Middle frontal gyrus (tissue), 1 donor: ENCODE results near the gene LONP2.

Experiments used
- DNase-seq: peaks from one replicate; pipeline ENCODE4 v3.0.0-alpha.2; 2015; ENCODE audit warnings: low spot score; ENCODE audit errors: extremely low spot score

The LONP2 gene, protein sequence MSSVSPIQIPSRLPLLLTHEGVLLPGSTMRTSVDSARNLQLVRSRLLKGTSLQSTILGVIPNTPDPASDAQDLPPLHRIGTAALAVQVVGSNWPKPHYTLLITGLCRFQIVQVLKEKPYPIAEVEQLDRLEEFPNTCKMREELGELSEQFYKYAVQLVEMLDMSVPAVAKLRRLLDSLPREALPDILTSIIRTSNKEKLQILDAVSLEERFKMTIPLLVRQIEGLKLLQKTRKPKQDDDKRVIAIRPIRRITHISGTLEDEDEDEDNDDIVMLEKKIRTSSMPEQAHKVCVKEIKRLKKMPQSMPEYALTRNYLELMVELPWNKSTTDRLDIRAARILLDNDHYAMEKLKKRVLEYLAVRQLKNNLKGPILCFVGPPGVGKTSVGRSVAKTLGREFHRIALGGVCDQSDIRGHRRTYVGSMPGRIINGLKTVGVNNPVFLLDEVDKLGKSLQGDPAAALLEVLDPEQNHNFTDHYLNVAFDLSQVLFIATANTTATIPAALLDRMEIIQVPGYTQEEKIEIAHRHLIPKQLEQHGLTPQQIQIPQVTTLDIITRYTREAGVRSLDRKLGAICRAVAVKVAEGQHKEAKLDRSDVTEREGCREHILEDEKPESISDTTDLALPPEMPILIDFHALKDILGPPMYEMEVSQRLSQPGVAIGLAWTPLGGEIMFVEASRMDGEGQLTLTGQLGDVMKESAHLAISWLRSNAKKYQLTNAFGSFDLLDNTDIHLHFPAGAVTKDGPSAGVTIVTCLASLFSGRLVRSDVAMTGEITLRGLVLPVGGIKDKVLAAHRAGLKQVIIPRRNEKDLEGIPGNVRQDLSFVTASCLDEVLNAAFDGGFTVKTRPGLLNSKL

DNA sequence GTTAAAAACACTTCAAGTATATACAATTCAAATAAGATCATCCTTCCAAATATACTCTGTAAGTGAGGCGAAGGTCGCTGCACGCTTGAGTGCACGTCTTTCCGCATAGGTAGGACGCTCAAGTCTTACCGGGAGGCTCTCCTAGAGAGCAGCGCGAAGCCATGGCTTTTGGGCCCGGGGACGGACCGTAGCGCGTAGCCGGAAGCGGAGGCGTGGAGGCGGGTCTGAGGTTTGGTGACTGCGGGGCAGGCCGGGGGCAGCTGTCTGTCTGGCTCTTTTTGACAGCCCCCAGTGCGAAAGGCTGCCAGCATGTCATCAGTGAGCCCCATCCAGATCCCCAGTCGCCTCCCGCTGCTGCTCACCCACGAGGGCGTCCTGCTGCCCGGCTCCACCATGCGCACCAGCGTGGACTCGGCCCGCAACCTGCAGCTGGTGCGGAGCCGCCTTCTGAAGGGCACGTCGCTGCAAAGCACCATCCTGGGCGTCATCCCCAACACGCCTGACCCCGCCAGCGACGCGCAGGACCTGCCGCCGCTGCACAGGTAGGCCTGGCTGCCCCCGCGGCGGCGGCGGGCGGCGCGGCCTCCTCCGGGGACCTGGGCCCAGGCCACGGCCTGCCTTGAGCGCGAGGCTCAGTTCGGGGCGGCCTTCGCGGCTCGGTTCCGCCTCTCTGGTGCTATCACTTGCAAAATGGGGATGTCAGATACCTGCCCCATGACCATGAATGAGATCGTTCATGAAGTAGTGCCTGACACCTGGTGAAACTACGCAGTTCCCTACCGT is at the start of gene LONP2:
Gene LONP2, plus strand, starts transcription at position 221 of the 783 bp plus-strand sequence. Its CDS starts 89 bp downstream, at position 310.
- DNase-seq, result peak; percentile 90

DNA sequence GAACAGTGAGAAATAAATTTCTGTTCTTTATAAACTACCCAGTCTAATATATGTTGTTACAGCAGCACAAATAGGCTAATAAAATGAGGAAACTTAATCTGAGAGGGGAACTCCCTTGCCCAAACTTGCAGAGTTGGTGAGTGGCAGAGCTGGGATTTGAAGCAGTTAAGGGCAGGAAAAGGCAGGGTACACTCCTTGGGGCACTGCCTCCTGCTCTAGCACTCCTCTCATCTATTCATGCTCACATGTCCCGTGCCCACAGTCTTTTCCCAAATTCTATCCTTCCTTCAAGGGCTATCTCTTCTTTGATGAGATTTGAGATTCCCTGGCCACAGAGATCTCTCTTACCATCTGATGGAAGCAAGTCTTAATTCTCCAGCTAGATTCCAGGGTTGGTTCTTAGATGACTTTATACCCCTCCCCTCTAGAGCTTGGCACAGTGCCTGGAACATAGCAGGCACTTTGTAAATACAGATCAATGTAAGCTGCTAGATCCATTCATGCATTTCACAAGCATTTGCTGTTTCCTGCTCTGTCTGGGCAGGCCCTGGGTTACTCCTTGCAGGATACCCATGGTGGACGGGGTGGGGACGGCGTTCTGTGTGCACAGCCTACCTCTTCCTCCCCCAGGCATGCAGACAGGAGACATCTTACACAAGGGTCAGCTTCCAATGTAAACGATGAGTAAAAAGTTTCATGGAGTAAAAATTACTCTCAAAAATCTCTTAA is 49.1 kb upstream of the LONP2 start:
- no peak for DNase-seq

DNA sequence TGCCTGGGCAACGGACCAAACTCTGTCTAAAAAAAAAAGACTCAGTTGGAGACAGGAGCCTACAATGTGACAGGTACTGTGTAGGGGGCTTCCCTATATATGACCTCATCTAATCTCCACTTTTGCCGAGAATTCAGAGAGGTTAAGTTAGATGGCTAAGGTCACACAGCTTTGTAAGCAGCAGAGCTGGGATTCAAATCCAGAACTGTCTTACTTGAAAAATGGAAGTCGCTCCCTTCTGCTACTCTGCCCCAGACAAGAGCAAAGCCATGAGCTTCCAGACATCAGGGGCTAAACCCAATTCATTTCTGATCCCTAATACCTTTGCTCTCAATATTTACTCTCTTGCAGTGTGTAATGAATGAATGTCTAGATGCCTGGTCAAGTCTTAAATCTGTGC is 46.8 kb upstream of the LONP2 start:
- DNase-seq, result no peak

DNA sequence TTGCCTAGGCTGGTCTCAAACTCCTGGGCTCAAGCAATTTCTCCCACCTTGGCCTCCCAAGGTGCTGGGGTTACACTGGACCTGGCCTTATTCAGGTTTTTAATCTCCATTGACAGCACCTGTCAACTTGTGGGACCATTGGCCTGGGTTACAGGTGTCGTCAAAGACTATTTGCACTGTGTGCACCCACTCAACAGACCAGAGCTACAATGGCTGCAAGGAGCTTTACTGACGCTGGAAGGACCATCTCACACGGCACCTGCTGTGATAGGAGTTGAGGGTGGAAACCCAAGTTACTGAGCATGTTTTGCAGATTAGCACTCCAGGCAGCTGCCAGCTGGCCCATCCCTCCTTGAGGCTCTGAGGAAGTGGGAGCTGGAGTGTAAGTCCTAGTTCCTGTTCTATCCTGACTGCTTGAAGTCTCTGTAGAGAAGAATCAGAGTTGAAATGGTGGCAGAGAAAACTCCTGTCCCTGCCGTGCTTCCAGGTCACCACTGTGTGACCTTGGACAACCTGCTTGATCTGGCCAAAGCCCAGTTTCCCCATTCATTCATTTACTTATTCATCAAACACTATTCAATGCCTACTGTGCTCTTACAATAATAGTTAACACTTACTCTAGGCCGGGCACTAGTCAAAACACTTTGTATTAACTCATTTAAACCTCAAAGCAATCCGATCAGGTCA is 42.4 kb upstream of the LONP2 start:
- DNase-seq, result no peak

DNA sequence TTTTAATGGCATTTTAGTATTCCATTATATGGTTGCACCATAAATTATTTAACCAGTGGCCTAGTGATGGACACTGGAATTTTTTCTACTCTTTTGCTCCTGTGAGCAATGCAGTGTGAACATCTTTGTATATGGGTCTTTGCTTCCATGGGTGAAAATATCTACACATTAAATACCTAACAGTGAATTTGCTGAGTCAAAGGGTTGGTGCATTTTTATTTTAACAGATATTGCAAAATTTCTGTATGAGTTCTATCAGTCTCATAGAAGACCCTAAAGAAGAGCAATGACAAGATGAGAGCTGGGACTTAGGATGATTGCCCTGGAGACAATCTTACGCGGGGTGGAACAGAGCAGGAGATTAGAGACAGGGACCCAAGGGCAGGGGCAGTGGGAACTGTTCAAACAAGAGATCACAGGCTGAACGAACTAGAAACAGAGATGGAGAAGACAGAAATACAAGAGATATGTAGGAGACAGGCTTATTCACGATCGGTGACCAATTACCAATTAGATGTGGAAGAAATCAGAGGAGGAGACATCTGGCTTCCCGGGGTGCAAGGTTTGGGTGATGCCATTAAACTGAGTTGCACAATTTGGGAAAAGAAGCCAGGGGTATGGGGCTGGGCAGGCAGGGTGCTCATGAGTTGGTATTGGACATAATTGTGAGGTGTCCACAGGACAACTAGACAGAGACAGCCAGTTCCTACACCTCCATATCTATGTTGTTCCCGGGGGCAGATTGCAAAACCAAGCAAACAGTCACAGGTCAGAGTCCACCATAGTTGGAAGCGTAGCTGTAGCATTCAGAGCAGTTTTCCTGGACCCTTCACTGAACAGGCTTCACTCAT is 39.9 kb upstream of the LONP2 start:
- DNase-seq, result no peak

DNA sequence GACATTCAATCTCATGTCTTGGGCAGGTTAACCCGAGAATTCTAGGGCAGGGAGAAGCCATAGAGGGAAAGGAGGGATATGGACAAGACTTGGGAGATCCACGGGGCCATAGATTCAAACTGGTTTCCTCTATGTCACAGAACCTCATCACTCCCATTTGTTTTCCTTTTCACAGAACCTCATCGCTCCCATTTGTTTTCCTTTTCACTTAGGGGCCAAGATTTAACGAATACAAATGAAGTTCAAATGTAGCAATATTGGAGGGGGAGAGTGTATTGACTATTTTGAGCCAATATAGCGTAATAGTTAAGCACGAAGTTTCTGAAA is 39.3 kb upstream of the LONP2 start:
- no peak for DNase-seq

DNA sequence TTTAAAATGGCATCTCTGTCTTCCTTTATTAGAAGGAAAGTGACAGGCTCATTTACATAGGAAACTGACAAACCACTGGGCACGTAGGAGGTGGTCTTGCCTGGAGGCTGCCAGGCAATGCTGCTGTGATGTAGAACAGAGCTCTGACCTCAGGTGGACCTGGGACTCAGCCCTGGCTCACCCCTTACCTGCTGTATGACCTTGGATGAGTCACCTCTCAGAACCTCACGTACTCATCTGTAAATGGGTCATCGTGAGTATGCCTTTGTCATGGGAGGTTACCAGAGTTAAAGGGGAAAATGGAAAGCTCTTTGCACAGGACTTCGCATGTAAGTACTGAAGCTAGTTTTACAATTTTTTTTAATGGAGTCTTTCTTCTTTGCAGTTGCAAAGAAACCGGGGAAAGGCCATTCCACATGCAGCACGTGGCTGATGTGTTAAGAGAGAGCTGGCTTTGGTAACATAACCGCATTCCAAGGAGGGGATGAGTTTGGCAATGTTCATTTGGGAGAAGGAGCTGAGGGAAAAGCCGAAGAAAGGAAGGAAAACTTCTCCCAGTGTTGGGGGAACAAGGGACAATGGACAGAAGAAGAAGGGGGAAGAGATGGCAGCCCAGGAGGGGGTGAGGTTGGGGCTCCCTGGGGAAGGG is 37.4 kb upstream of the LONP2 start:
- no peak for DNase-seq

DNA sequence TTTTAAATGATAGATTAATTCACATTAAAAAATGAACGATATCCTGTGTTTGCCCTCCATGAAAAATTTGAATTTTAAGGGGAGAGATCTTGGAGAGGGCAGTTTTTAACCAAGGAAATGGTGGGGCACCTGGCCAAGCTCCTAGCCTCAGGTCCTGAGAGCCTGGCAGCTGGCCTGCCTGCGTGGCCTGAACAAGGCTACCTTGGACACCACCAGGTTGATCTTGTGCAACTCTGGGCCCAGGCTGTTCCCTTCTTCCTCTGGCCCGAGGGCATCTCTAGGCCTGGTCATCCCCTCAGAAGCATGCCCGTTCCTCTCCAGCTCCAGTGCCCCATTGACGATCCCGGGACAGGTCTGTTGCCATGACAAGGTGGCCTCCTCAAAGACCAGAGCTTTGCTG is 33.4 kb upstream of the LONP2 start:
- DNase-seq, result no peak

DNA sequence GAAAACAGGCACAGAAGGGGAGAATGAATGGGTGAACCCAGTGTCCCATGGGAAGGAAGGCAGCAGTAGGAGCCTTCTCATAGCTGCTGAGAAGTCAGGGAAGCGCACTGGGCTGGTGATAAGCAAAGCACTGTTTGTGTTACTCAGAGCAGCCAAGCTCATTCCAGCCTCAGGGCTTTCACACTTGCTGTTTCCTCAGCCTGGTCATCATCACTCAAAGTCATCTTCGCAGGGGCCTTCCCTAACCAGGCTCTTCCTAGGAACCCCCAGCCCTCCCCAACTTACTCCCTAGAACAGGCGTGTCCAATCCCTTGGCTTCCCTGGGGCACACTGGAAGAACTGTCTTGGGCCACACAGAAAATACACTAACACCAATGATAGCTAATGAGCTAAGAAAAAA is 32.1 kb upstream of the LONP2 start:
- no peak for DNase-seq

DNA sequence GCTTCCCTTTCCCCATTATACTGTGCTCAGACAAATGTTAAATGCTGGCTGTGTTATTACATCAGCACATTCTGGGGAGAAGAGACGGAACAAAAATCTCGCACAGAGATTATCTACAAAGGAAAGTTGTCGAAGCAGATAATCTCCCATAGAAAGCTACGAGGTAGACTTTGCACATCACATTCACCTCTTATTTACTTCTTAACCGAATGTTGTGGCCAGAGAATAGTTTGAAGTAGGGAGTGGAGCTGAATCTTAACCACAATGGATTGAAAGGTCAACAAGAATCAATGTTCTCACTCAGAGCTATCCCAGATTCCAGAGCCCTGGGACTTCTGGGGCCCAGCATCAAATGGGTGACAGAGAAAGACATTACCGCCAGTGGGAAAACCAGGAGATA is 28.4 kb upstream of the LONP2 start:
- DNase-seq, result no peak

DNA sequence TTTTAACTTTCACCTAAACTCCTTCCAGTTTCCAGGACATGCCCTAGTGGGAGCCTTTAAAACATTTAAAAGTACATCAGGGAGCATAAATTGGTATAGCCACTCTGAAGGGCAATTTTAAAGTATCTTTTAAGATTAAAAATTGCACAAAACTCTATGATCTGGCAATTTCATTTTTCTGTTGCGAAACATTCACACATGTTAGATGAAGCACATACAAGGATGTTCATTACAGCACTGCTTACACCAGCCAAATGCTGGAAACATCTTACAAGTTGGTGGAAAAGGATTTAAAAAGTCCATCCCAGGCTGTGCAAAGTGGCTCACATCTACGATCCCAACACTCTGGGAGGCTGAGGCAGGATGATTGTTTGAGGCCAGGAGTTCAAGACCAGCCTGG is 26.4 kb upstream of the LONP2 start:
- no peak for DNase-seq

DNA sequence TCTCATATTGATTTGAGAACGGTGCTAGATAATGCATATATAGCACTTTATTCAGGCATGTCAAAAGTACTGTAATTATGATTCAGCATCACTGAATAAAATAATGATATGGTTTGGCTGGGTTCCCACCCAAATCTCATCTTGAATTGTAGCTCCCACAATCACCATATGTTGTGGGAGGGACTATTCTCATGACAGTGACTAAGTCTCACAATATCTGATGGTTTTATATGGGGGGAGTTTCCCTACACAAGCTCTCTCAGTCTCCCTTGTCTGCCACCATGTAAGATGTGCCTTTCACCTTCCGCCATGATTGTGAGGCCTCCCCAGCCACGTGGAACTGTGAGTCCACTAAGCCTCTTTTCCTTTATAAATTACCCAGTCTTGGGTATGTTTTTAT is 25.6 kb upstream of the LONP2 start:
- no peak for DNase-seq

DNA sequence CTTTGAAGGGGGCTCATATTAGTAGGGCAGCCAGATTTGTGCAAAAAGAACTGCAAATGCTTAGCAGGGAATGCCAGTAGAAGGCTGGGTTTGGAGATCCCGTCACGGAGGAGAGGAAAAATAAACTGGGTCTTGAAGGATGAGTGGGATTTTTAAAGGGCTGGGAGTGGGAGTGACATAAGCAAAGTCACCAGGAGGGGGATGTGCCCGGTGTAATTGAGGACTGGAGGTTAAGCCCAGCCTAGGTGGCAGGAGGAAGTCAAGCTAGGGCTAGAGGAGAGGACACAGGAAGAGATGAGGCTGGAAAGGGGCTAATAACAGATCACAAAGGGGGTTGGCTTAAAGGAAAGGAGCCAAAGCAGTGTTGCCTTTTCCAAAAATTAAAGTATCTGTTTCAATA is 23.2 kb upstream of the LONP2 start:
- no peak for DNase-seq

DNA sequence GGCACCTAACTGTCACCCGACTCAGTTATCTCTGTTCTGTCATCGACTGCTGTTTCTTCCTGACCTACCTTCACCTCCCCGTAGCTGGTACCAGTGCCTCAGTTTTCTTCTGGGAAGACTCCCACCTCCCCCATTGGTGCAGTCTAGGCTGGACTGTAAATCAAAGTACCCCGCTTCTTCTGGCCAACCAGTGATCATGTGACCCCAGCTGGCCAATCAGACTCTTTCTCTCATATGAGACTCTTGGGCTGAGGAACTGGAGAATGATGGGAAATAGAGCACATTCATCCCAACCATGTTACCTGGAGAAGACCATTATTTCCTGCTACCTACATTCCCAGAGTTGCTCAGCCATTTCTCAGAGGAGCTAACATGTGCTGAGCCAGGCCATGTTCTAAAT is 20.6 kb upstream of the LONP2 start:
- DNase-seq, result no peak

DNA sequence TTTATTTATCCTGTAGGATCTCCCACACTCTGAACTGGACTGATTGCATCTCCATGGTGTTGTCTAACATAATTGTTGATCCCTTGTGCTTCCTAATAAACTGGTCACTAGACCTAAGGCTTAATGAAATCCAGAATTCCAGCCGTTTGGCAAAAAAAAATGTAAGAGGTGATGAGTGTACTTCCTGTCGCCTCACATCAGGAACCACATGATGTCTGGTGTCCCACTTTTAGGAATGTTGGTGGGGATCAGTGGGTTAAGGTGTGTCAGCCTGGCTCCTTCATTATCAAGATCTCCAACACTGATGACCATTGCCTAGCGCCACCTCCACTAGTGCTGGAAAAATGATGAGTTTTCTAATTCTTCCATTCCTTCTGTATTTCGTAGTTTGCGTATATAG is 18.6 kb upstream of the LONP2 start:
- no peak for DNase-seq

DNA sequence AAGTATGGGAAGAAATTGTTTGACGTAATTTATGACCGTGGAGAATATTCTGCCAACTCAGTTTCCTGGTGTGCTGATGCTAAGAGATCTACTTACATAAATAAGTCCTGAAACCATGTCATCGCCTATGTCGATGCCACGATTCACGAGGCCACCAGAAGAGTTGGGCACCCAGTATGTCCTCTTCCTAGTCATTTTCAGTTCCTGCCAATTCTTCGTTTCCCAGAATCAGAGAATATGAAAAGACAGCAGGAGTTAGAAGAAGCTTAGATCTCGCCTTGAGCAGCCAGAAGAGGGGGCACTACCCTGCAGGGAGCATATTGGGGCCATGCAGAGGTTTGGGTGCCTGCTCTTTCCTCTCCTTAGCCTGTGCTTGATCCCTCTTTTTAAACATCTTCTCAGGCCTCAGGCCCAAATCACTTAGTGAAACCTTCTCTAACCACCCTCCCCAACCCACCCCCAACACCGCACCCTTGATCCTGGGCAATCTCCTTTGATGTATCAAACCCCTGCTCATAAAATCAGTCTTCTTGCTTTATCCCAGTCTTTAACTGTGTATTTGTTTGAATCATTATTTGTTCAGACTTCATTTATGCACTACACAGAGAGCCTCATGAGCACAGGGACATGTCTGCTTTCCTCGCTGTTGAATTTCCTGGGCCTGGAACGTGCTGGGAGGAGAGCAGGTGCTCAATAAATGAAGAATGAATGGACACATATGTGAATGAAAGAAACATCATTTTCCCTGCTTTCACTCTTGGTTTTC is 12.2 kb upstream of the LONP2 start:
- DNase-seq, result no peak

DNA sequence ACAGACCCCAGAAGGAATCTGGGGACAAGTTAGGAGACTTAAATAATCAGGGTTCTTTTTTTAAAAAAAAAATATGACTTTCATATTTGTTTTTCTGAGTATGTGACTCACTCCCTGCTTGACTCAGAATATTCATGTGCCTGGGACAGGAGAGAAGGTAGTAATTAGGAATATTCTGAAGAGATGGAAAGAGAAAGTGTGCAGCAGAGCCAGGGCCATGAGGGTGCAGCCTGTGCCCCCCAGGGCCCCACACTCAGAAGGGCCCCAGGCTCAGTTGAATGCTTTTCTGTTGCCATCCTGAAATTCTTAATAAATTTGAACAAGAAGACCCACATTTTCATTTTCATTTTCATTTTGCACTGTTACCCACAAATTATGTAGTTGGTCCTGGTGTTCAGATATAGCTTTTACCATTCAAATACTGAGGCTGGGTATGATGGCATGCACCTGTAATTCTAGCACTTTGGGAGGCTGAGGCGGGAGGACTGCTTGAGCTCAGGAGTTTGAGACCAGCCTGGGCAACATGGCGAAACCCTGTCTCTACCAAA is 11.5 kb upstream of the LONP2 start:
- DNase-seq, result no peak

DNA sequence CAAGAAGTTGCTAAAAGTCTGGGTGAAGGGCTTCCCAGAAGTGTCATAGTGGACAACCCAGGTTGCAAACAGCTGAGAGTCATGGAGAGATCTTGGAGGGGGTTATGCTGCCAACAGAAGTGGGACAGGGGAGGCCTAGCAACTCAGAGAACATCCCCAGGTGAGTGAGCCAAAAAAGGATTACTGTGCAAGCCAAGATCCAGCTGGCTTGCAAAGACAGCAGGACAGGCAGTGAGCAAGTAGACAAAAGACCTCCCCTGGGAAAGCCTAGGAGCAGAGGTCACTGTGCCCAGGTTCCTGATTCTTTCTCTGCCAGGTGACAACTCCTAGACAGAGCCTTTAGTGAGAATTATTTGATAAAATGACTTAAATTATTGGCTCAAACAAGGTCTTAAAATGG is 9.5 kb upstream of the LONP2 start:
- no peak for DNase-seq
